AG09319 (cell line): ENCODE results near the gene ZNF578.
"Not testable (repeated sequence)": the region's sequence is repeated elsewhere in the genome, so short reads cannot be mapped to it uniquely, and the experiment has no call there.

Experiments
- DNase-seq: peaks from one replicate; pipeline ENCODE4 v3.0.0-alpha.2; 2010; ENCODE audit warnings: low read depth; ENCODE audit errors: extremely low read depth
- TF ChIP-seq, protein P1 (sequence below): IDR thresholded peaks from 2 replicates; pipeline ENCODE4 v1.5.1; 2011; ENCODE audit warnings: low read depth, mild to moderate bottlenecking, inconsistent platforms, low read length, moderate library complexity

The ZNF578 gene

DNA sequence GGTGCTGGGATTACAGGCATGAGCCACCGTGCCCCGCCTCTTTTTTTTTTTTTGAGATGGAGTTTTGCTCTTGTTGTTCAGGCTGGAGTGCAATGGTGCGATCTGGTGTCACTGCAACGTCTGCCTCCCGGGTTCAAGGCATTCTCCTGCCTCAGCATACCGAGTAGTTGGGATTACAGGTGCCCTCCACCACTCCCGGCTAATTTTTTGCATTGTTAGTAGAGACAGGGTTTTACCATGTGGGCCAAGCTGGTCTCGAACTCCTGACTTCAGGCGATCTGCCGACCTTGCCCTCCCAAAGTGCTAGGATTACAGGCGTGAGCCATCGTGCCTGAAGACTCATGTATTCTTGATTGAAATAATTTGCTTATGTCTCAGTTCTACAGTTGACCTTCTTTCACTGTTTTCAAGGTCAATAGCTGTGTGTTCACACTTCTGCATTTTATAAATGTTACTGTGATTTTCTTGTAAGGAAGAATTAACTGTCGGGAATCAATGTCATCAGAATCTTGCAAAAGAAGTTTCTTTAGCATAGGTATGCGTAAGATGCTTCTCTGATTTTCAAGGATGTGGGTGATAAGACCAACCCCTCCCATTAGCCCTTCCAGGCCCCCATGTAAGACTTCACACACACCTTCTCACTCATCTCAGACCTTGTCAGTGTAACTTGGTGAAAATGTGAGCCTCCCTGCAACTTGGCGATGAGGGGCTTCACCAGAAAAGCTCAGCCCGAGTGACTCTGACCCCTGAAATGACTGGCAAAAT, 104.1 kb downstream of the ZNF578 start:
- DNase-seq = no peak
- TF ChIP-seq, protein P1, sequence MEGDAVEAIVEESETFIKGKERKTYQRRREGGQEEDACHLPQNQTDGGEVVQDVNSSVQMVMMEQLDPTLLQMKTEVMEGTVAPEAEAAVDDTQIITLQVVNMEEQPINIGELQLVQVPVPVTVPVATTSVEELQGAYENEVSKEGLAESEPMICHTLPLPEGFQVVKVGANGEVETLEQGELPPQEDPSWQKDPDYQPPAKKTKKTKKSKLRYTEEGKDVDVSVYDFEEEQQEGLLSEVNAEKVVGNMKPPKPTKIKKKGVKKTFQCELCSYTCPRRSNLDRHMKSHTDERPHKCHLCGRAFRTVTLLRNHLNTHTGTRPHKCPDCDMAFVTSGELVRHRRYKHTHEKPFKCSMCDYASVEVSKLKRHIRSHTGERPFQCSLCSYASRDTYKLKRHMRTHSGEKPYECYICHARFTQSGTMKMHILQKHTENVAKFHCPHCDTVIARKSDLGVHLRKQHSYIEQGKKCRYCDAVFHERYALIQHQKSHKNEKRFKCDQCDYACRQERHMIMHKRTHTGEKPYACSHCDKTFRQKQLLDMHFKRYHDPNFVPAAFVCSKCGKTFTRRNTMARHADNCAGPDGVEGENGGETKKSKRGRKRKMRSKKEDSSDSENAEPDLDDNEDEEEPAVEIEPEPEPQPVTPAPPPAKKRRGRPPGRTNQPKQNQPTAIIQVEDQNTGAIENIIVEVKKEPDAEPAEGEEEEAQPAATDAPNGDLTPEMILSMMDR = no peak

DNA sequence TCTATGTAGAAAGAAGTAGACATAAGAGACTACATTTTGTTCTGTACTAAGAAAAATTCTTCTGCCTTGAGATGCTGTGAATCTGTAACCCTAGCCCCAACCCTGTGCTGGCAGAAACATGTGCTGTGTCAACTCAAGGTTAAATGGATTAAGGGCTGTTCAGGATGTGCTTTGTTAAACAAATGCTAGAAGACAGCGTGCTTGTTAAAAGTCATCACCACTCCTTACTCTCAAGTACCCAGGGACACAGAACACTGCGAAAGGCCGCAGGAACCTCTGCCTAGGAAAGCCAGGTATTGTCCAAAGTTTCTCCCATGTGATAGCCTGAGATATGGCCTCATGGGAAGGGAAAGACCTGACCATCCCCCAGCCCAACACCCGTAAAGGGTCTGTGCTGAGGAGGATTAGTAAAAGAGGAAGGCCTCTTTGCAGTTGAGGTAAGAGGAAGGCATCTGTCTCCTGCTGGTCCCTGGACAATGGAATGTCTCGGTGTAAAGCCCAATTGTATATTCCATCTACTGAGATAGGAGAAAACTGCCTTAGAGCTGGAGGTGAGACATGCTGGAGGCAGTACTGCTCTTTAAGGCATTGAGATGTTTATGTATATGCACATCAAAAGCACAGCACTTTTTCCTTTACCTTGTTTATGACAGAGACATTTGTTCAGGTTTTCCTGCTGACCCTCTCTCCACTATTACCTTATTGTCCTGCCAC, 105.5 kb downstream of the ZNF578 start:
- DNase-seq = not testable (repeated sequence)

DNA sequence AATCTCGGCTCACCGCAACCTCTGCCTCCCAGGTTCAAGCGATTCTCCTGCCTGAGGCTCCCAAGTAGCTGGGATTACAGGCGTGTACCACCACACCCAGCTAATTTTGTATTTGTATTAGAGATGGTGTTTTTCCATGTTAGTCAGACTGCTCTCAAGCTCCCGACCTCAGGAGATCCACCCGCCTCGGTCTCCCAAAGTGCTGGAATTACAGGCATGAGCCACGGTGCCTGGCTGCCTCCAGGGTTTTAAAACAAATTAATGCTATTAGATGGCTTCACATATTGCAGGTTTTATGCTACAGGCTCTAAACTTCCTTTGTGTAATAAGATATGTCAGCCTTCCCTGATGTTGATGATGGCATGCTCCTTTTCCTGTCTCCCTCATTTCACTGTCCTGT, 108.3 kb downstream of the ZNF578 start:
- DNase-seq = not testable (repeated sequence)
